Measurements from ENCODE around the gene MLH1. TPM values are rescaled to one million over a fixed set of nuclear protein-coding genes. Genes with fewer than 3 reads are reported as not detected.
A peak's percentile ranks its signal among the peaks of the same experiment; 100 is the strongest.

The MLH1 gene
- total and polyA plus RNA-seq, 5 donors = 27.8 to 38.9 (median 36.7) TPM

DNA sequence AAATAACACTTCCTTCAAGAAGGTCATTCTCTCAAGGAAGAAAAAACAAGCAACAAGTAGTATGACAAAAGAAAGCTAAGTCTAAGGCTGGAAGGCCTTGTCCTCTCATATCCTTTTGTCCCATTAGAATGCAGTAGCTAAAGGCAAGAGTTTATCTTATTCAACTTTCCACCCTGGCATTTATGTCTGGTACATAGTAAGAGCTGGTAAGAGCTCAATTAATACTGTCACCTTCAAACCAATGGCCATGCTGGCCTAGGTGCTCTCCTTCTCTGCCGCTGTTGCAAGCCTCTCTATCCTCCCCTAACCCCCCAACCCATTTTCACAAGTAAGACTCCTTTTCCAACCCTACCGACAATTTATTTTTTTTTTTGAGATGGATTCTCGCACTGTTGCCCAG, 99.2 kb downstream of the MLH1 start:
- peak in 1 of 2 donors; percentile 23 for ATAC-seq
- H3K4me1 ChIP-seq (ENCODE audit: control insufficient read depth, insufficient read depth, low read length) = peaks cover 2% of the 10 kb centered on the region
- intact Hi-C loops (cut with DNase I) = no loop called here
- H3K27ac ChIP-seq (ENCODE audit: low read length) = no peak overlapping the region
- H3K9me3 ChIP-seq (ENCODE audit: control insufficient read depth, low read length) = no peaks in the 10 kb centered on the region
- H3K27me3 ChIP-seq (ENCODE audit: control insufficient read depth, insufficient read depth) = no peaks in the 10 kb centered on the region
- no peak for DNase-seq
- 98% methylated on average over 3 of the region's 3 CpGs for WGBS
- H3K4me3 ChIP-seq (ENCODE audit: low read length) = no peak overlapping the region

DNA sequence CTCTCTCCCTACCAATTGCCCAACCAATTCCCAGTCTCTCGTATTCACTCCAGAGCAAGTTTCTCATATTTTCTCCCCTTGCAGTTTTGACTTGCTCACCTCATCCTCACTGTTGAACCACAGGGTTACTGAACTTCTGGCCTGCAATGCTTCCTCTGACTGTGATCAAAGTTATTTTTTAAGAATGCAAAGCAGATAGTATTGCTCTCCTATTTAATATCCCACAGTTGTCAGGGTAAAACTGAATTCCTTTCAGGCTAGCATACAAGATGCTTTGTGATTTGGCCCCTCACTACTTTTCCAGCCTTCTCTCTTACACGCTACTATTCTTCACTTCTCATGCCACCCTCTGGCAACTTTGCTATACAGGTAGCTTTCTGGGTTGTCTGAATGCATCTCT, 100.2 kb downstream of the MLH1 start:
- Histone ChIP-seq H3K9me3 (ENCODE audit: control insufficient read depth, low read length) (no peaks in the 10 kb centered on the region), H3K27me3 (ENCODE audit: control insufficient read depth, insufficient read depth) (no peaks in the 10 kb centered on the region), H3K4me3 (ENCODE audit: low read length) (no peak overlapping the region), H3K4me1 (ENCODE audit: control insufficient read depth, insufficient read depth, low read length) (peaks cover 2% of the 10 kb centered on the region), H3K27ac (ENCODE audit: low read length) (no peak overlapping the region)
- intact Hi-C loops (cut with DNase I) = no loop called here
- DNase-seq (no peak), ATAC-seq (no peak)
- 95% methylated on average over 2 of the region's 2 CpGs for WGBS

DNA sequence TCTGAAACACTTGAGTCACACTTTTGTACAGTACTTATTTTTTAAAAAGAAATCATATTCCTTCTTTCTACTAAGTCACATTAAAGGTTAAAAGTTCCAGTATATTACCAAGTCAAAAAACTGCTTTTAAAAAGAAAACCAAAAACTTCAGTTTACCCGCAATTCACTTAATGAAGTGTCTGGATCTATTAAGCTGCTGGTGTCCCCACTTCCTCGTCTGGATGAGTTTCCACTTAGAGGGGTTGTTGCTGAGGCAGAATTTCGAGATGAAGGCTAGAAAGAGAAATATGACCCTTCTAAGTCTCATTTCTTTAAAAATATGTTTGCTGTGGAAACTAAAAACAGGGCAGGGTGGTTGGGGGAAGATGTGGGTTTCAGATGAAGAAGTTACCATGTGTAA, 101.3 kb downstream of the MLH1 start:
- intact Hi-C loops (cut with DNase I) = no loop called here
- Histone ChIP-seq H3K27me3 (ENCODE audit: control insufficient read depth, insufficient read depth) (no peaks in the 10 kb centered on the region), H3K9me3 (ENCODE audit: control insufficient read depth, low read length) (no peaks in the 10 kb centered on the region), H3K27ac (ENCODE audit: low read length) (no peak overlapping the region), H3K4me3 (ENCODE audit: low read length) (no peak overlapping the region), H3K4me1 (ENCODE audit: control insufficient read depth, insufficient read depth, low read length) (peaks cover 2% of the 10 kb centered on the region)
- DNase-seq (no peak), ATAC-seq (no peak)
- WGBS = 60% methylated on average over 3 of the region's 3 CpGs

DNA sequence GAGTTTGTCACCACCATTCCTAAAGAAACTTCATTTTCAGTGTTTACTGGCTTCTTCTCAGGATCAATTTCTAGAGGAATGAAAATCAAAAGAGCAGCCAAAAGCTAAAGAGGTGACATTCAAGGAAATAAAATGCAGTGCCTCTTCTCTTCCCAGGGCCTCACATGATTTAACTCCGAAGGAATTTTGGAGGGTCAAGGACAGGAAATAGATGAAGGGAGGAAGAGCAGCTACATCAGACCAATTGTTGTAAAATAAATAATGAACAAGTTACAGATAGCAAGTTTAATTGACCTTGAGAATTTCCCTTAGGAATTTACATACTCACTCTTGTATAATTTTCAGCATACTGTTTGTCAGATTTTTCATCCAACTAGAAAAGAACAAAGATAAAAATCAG, 103.0 kb downstream of the MLH1 start:
- Histone ChIP-seq H3K4me3 (ENCODE audit: low read length) (no peak overlapping the region), H3K27me3 (ENCODE audit: control insufficient read depth, insufficient read depth) (no peaks in the 10 kb centered on the region), H3K9me3 (ENCODE audit: control insufficient read depth, low read length) (no peaks in the 10 kb centered on the region), H3K27ac (ENCODE audit: low read length) (no peak overlapping the region), H3K4me1 (ENCODE audit: control insufficient read depth, insufficient read depth, low read length) (peaks cover 2% of the 10 kb centered on the region)
- 16% methylated on average over 1 of the region's 1 CpG for WGBS
- DNase-seq (no peak), ATAC-seq (peak; percentile 43 to 59)
- intact Hi-C loops (cut with DNase I) = no loop called here

DNA sequence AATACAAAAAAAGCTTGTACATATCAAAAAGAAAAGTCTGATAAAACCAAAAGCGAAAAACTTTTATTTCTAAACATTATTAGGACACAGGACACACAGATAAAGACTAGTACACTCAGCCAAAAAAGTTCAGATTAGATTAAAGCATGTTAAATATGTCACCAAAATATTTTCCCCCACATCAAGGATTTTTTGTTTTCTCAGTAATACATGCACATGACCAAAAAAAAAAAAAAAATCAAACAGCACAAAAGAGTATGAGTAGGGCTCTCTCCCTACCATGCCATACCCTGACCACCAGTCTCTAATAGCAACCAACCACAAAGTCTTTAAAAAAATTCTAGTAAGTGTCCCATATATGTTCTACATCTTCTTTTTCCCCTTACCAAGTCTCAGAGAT, 103.7 kb downstream of the MLH1 start:
- WGBS = 20% methylated on average over 1 of the region's 1 CpG
- ATAC-seq (peak; percentile 41 to 52), DNase-seq (no peak)
- peaks cover 2% of the 10 kb centered on the region for H3K4me1 ChIP-seq (ENCODE audit: control insufficient read depth, insufficient read depth, low read length)
- H3K27ac ChIP-seq (ENCODE audit: low read length) = no peak overlapping the region
- intact Hi-C loops (cut with DNase I) = no loop called here
- no peaks in the 10 kb centered on the region for H3K27me3 ChIP-seq (ENCODE audit: control insufficient read depth, insufficient read depth)
- H3K4me3 ChIP-seq (ENCODE audit: low read length) = no peak overlapping the region
- H3K9me3 ChIP-seq (ENCODE audit: control insufficient read depth, low read length) = no peaks in the 10 kb centered on the region

DNA sequence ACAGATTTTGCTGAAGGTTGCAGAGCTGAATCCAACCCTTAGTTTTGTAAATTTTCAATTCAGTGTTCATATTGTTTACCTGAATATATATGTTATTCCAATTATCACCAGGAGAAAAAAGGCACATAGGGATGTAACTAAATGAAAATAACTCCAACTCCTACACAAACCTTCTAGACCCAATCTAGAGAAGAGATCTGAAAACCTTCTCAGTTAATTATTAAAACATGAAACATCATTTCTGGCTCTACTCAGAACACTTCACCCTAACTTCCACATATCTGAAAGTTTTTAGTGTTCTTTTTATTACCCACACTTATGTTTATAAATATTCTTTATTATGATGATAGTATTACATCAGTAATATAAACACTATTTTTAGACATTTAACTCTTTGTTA, 104.5 kb downstream of the MLH1 start:
- ATAC-seq (no peak), DNase-seq (no peak)
- intact Hi-C loops (cut with DNase I) = no loop called here
- Histone ChIP-seq H3K27me3 (ENCODE audit: control insufficient read depth, insufficient read depth) (no peaks in the 10 kb centered on the region), H3K9me3 (ENCODE audit: control insufficient read depth, low read length) (no peaks in the 10 kb centered on the region), H3K27ac (ENCODE audit: low read length) (no peak overlapping the region), H3K4me1 (ENCODE audit: control insufficient read depth, insufficient read depth, low read length) (no peaks in the 10 kb centered on the region), H3K4me3 (ENCODE audit: low read length) (no peak overlapping the region)

DNA sequence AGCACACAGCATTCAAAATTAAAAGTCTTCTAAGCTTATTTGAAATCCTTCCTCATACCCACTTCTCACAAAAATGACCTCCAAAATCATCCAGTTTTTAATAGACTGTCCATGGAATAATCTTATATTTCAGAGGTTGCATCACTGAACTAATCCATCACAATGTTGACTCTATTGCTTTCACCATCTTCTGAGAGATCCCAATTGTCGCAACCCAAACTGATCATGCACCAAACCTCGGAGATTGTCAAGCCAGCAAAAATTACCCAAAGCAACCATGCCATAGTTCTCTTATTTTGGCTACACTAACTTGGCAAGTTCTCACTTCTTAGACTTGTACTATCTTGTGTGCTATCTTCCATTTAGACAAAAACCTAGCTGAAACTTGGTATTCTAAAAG, 105.6 kb downstream of the MLH1 start:
- H3K4me3 ChIP-seq (ENCODE audit: low read length) = no peak overlapping the region
- DNase-seq (no peak), ATAC-seq (no peak)
- intact Hi-C loops (cut with DNase I) = no loop called here
- no peaks in the 10 kb centered on the region for H3K27me3 ChIP-seq (ENCODE audit: control insufficient read depth, insufficient read depth)
- WGBS = 96% methylated on average over 2 of the region's 2 CpGs
- no peaks in the 10 kb centered on the region for H3K4me1 ChIP-seq (ENCODE audit: control insufficient read depth, insufficient read depth, low read length)
- H3K27ac ChIP-seq (ENCODE audit: low read length) = no peak overlapping the region
- H3K9me3 ChIP-seq (ENCODE audit: control insufficient read depth, low read length) = no peaks in the 10 kb centered on the region

DNA sequence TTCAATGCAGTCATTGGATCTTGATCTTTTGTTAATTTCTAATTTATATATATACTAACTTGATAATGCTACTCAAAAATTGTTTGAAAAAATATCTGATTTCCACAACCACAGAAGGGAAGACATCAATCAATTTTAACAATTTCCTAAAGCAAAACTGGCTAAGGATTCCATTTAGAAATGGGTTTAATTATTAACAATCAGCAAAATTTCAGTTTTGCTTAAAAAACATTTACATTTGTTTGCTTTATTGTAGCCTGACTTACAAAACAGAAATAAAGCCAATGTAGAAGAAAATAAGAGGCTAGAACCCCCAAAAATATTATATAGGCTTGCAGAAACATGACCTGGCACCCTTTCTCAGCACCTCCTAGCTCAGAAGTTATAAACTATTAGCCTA, 106.2 kb downstream of the MLH1 start:
- H3K4me3 ChIP-seq (ENCODE audit: low read length) = no peak overlapping the region
- H3K4me1 ChIP-seq (ENCODE audit: control insufficient read depth, insufficient read depth, low read length) = no peaks in the 10 kb centered on the region
- DNase-seq = no peak
- H3K27ac ChIP-seq (ENCODE audit: low read length) = no peak overlapping the region
- no peaks in the 10 kb centered on the region for H3K27me3 ChIP-seq (ENCODE audit: control insufficient read depth, insufficient read depth)
- ATAC-seq = no peak
- intact Hi-C loops (cut with DNase I) = no loop called here
- H3K9me3 ChIP-seq (ENCODE audit: control insufficient read depth, low read length) = no peaks in the 10 kb centered on the region

DNA sequence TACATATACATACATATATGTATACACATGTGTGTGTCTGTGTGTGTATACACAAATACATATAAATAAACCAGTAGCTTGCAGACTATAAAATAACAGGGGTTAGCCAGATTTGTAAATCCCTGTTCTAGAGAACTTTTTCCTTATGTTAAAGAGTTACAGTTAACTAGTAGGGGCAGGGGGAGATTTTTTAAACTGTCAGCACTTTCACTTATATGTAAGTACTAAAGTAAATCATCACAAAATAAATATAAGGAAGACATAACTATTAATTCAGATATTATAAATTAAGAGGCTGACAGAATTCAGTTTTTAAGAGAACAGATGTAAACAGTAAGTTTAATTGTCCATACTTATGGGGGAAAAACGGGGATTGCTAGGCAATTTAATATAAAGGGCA, 107.1 kb downstream of the MLH1 start:
- H3K27ac ChIP-seq (ENCODE audit: low read length) = no peak overlapping the region
- DNase-seq (no peak), ATAC-seq (no peak)
- no peaks in the 10 kb centered on the region for H3K9me3 ChIP-seq (ENCODE audit: control insufficient read depth, low read length)
- no peak overlapping the region for H3K4me3 ChIP-seq (ENCODE audit: low read length)
- H3K27me3 ChIP-seq (ENCODE audit: control insufficient read depth, insufficient read depth) = no peaks in the 10 kb centered on the region
- intact Hi-C loops (cut with DNase I) = no loop called here
- H3K4me1 ChIP-seq (ENCODE audit: control insufficient read depth, insufficient read depth, low read length) = no peaks in the 10 kb centered on the region
- WGBS = 88% methylated on average over 1 of the region's 1 CpG

Other genes starting within 250 kb of the MLH1 start
- under 1 TPM in 2 of 4 donors, not detected in 2; 0.03 to 0.09 TPM for gene DCLK3, start 229.0 kb upstream of the MLH1 start, total RNA-seq
- 0.18 TPM for gene DCLK3, start 229.0 kb upstream of the MLH1 start, polyA plus RNA-seq
- 10 to 100 TPM in 3 of 4 donors, 1 to 10 TPM in 1; 7.9 to 13.2 (median 12.0) TPM for gene TRANK1, start 48.5 kb upstream of the MLH1 start, total RNA-seq
- gene TRANK1, start 48.5 kb upstream of the MLH1 start, polyA plus RNA-seq = 4.6 TPM
- gene EPM2AIP1, start 387 bp upstream of the MLH1 start, total RNA-seq = 10 to 100 TPM; 19.7 to 23.0 (median 21.8) TPM
- 11.0 TPM for gene EPM2AIP1, start 387 bp upstream of the MLH1 start, polyA plus RNA-seq
- 100 to 1,000 TPM; 154 to 168 (median 162) TPM for gene LRRFIP2, start 181.1 kb downstream of the MLH1 start, total RNA-seq
- gene LRRFIP2, start 181.1 kb downstream of the MLH1 start, polyA plus RNA-seq = 88.9 TPM
- 100 to 1,000 TPM; 147 to 167 (median 160) TPM for gene GOLGA4, start 249.8 kb downstream of the MLH1 start, total RNA-seq
- gene GOLGA4, start 249.8 kb downstream of the MLH1 start, polyA plus RNA-seq = 59.1 TPM